HUES6 (cell line): ENCODE data around the gene SLC7A6.

Source experiments
- H3K27ac ChIP-seq: 2 replicates; pipeline ENCODE4 v1.7.0; 2013; ENCODE audit warnings: low read depth, mild to moderate bottlenecking, low read length, inconsistent platforms
- H3K27me3 ChIP-seq: 2 replicates; pipeline ENCODE4 v1.6.1; 2013; ENCODE audit warnings: low read length; ENCODE audit not compliant: control insufficient read depth, insufficient read depth
- H3K36me3 ChIP-seq: 2 replicates; pipeline ENCODE4 v1.6.1; 2013; ENCODE audit warnings: low read length; ENCODE audit not compliant: control insufficient read depth, insufficient read depth
- H3K4me1 ChIP-seq: 2 replicates; pipeline ENCODE4 v1.6.1; 2013; ENCODE audit warnings: low read length; ENCODE audit not compliant: control insufficient read depth, insufficient read depth
- H3K4me3 ChIP-seq: 2 replicates; pipeline ENCODE4 v1.5.1; 2013; ENCODE audit warnings: low read depth, low read length
- H3K9ac ChIP-seq: one replicate; pipeline ENCODE4 v1.6.1; 2013; ENCODE audit warnings: mild to moderate bottlenecking, low read length
- H3K9me3 ChIP-seq: 2 replicates; pipeline ENCODE4 v1.6.1; 2013; ENCODE audit warnings: low read depth, low read length; ENCODE audit not compliant: control insufficient read depth, insufficient read depth

The SLC7A6 gene

GRCh38 chr16:68264128-68265077 lies at the start of gene SLC7A6:
SLC7A6 (plus strand) TSS chr16:68264526; CDS start chr16:68274727, 10,201 bp downstream.
- Histone ChIP-seq H3K4me1 (peaks cover 22% of the 10 kb centered on the region), H3K9me3 (no peaks in the 10 kb centered on the region), H3K9ac (peak within 1 kb of the TSS; percentile 96), H3K27me3 (no peaks in the 10 kb centered on the region), H3K27ac (peak within 1 kb of the TSS; percentile 81; the same call in 1 of the 2 replicates), H3K36me3 (peaks cover 5% of the 10 kb centered on the region), H3K4me3 (peak within 1 kb of the TSS; percentile 91)

- no peak overlapping the region for H3K27ac ChIP-seq
- H3K9ac ChIP-seq, result no peak overlapping the region
- H3K36me3 ChIP-seq, result no peaks in the 10 kb centered on the region
- no peaks in the 10 kb centered on the region for H3K27me3 ChIP-seq
- no peaks in the 10 kb centered on the region for H3K4me1 ChIP-seq
- H3K4me3 ChIP-seq, result no peak overlapping the region
- H3K9me3 ChIP-seq, result no peaks in the 10 kb centered on the region
These were observed 49.6 kb upstream of the SLC7A6 start for GRCh38 chr16:68214726-68215125.

GRCh38 chr16:68215302-68215701 lies 49.0 kb upstream of the SLC7A6 start:
- no peaks in the 10 kb centered on the region for H3K9me3 ChIP-seq
- no peaks in the 10 kb centered on the region for H3K27me3 ChIP-seq
- H3K4me1 ChIP-seq, result no peaks in the 10 kb centered on the region
- H3K27ac ChIP-seq, result no peak overlapping the region
- H3K36me3 ChIP-seq, result no peaks in the 10 kb centered on the region
- H3K4me3 ChIP-seq, result no peak overlapping the region
- H3K9ac ChIP-seq, result no peak overlapping the region

GRCh38 chr16:68216240-68216639 lies 48.1 kb upstream of the SLC7A6 start:
- peaks cover 5% of the 10 kb centered on the region; the same call in 1 of the 2 replicates for H3K4me1 ChIP-seq
- H3K9ac ChIP-seq, result no peak overlapping the region
- no peaks in the 10 kb centered on the region for H3K36me3 ChIP-seq
- no peaks in the 10 kb centered on the region for H3K9me3 ChIP-seq
- H3K27ac ChIP-seq, result no peak overlapping the region
- H3K4me3 ChIP-seq, result no peak overlapping the region
- H3K27me3 ChIP-seq, result no peaks in the 10 kb centered on the region

- H3K27me3 ChIP-seq, result no peaks in the 10 kb centered on the region
- H3K4me3 ChIP-seq, result no peak overlapping the region
- no peak overlapping the region for H3K9ac ChIP-seq
- H3K9me3 ChIP-seq, result no peaks in the 10 kb centered on the region
- no peaks in the 10 kb centered on the region for H3K36me3 ChIP-seq
- H3K4me1 ChIP-seq, result peaks cover 6% of the 10 kb centered on the region; the same call in 1 of the 2 replicates
- H3K27ac ChIP-seq, result no peak overlapping the region
These were observed 46.8 kb upstream of the SLC7A6 start for GRCh38 chr16:68217506-68217905.

GRCh38 chr16:68219725-68220351 lies 44.5 kb upstream of the SLC7A6 start:
- no peaks in the 10 kb centered on the region for H3K27me3 ChIP-seq
- H3K36me3 ChIP-seq, result no peaks in the 10 kb centered on the region
- H3K4me3 ChIP-seq, result no peak overlapping the region
- H3K4me1 ChIP-seq, result peaks cover 6% of the 10 kb centered on the region; the same call in 1 of the 2 replicates
- H3K27ac ChIP-seq, result no peak overlapping the region
- H3K9ac ChIP-seq, result no peak overlapping the region
- H3K9me3 ChIP-seq, result no peaks in the 10 kb centered on the region

GRCh38 chr16:68223072-68223471 lies 41.3 kb upstream of the SLC7A6 start:
- Histone ChIP-seq H3K9ac (no peak overlapping the region), H3K9me3 (no peaks in the 10 kb centered on the region), H3K4me3 (no peak overlapping the region), H3K27me3 (no peaks in the 10 kb centered on the region), H3K4me1 (peaks cover 6% of the 10 kb centered on the region; the same call in 1 of the 2 replicates), H3K36me3 (peaks cover 7% of the 10 kb centered on the region; the same call in 1 of the 2 replicates), H3K27ac (no peak overlapping the region)

- peaks cover 2% of the 10 kb centered on the region; the same call in 1 of the 2 replicates for H3K4me1 ChIP-seq
- no peak overlapping the region for H3K4me3 ChIP-seq
- H3K27me3 ChIP-seq, result no peaks in the 10 kb centered on the region
- H3K9ac ChIP-seq, result no peak overlapping the region
- H3K27ac ChIP-seq, result no peak overlapping the region
- H3K36me3 ChIP-seq, result peaks cover 35% of the 10 kb centered on the region
- no peaks in the 10 kb centered on the region for H3K9me3 ChIP-seq
These were observed 38.2 kb upstream of the SLC7A6 start for GRCh38 chr16:68226116-68226515.

- Histone ChIP-seq H3K9me3 (no peaks in the 10 kb centered on the region), H3K4me1 (no peaks in the 10 kb centered on the region), H3K36me3 (peaks cover 47% of the 10 kb centered on the region), H3K27ac (no peak overlapping the region), H3K9ac (no peak overlapping the region), H3K27me3 (no peaks in the 10 kb centered on the region), H3K4me3 (no peak overlapping the region)
These were observed 37.0 kb upstream of the SLC7A6 start for GRCh38 chr16:68227183-68227793.

GRCh38 chr16:68227850-68228553 lies 36.3 kb upstream of the SLC7A6 start:
- no peaks in the 10 kb centered on the region for H3K9me3 ChIP-seq
- no peak overlapping the region for H3K27ac ChIP-seq
- no peaks in the 10 kb centered on the region for H3K27me3 ChIP-seq
- peaks cover 51% of the 10 kb centered on the region for H3K36me3 ChIP-seq
- no peak overlapping the region for H3K9ac ChIP-seq
- no peaks in the 10 kb centered on the region for H3K4me1 ChIP-seq
- H3K4me3 ChIP-seq, result no peak overlapping the region
